ENCODE measurements around the gene DOCK3. TPM values are rescaled to one million over a fixed set of nuclear protein-coding genes. Genes with fewer than 3 reads are reported as not detected.
A peak's percentile ranks its signal among the peaks of the same experiment; 100 is the strongest.
"Not testable (repeated sequence)": the region's sequence is repeated elsewhere in the genome, so short reads cannot be mapped to it uniquely, and the experiment has no call there.

Gene DOCK3
- total RNA-seq, 1 experiment from 2014 or later: 0.15 TPM

- no peaks in the 10 kb centered on the region for H3K79me2 ChIP-seq (ENCODE audit: low read length)
- no peak overlapping the region for H2AFZ ChIP-seq (ENCODE audit: low read length)
- H3K9me3 ChIP-seq (ENCODE audit: low read length): no peaks in the 10 kb centered on the region
- no peak overlapping the region for H3K4me3 ChIP-seq (ENCODE audit: low read length)
- H3K4me1 ChIP-seq (ENCODE audit: insufficient read depth, low read length): no peaks in the 10 kb centered on the region
- no peaks in the 10 kb centered on the region for H3K36me3 ChIP-seq (ENCODE audit: low read depth, low read length)
- ChIA-PET POLR2A (ENCODE audit: unreplicated experiment) (no interaction called here), CTCF (no interaction called here)
- intact Hi-C loops (cut with micrococcal nuclease): no loop called here
- no peaks in the 10 kb centered on the region for H4K20me1 ChIP-seq (ENCODE audit: low read length)
- H3F3A ChIP-seq (ENCODE audit: low read length, unreplicated experiment): no peaks in the 10 kb centered on the region
- no peaks in the 10 kb centered on the region for H3K27me3 ChIP-seq (ENCODE audit: low read length)
- TF ChIP-seq CTCF (conservative IDR thresholded peaks at IDR 0.05; ENCODE audit: low read depth, low read length) (peak; percentile 27; the same call in 1 of the 2 replicates), EZH2phosphoT487 (IDR thresholded peaks at IDR 0.05; ENCODE audit: borderline replicate concordance, low read length) (no peak), EZH2 (IDR thresholded peaks at IDR 0.05; ENCODE audit: low read length, unreplicated experiment) (no peak)
- H3K27ac ChIP-seq (ENCODE audit: low read length): no peak overlapping the region
- BruUV-seq (replicated peaks): no TSS peak
- ATAC-seq: peak; percentile 29; the same call in 1 of the 2 replicates
- no peaks in the 10 kb centered on the region for H3K9me2 ChIP-seq (replicated peaks; ENCODE audit: low read length)
- no peak overlapping the region for H3K4me2 ChIP-seq (ENCODE audit: low read length)
- peak; percentile 17 for DNase-seq
- H3K9ac ChIP-seq (ENCODE audit: low read length): no peak overlapping the region
These were observed 187.5 kb downstream of the DOCK3 start for GRCh38 chr3:50862221-50862620.

GRCh38 chr3:50873376-50874157 lies 198.8 kb downstream of the DOCK3 start:
- no peak overlapping the region for H3K9ac ChIP-seq (ENCODE audit: low read length)
- TF ChIP-seq CTCF (conservative IDR thresholded peaks at IDR 0.05; ENCODE audit: low read depth, low read length): no peak
- no peak for TF ChIP-seq EZH2phosphoT487 (IDR thresholded peaks at IDR 0.05; ENCODE audit: borderline replicate concordance, low read length)
- no peak for TF ChIP-seq EZH2 (IDR thresholded peaks at IDR 0.05; ENCODE audit: low read length, unreplicated experiment)
- H3K27ac ChIP-seq (ENCODE audit: low read length): no peak overlapping the region
- no peaks in the 10 kb centered on the region for H3K9me2 ChIP-seq (replicated peaks; ENCODE audit: low read length)
- BruUV-seq (replicated peaks): no TSS peak
- no peaks in the 10 kb centered on the region for H3K4me1 ChIP-seq (ENCODE audit: insufficient read depth, low read length)
- no peaks in the 10 kb centered on the region for H3F3A ChIP-seq (ENCODE audit: low read length, unreplicated experiment)
- H3K27me3 ChIP-seq (ENCODE audit: low read length): peaks cover 9% of the 10 kb centered on the region; the same call in 1 of the 2 replicates
- intact Hi-C loops (cut with micrococcal nuclease): no loop called here
- ChIA-PET POLR2A (ENCODE audit: unreplicated experiment) (no interaction called here), CTCF (no interaction called here)
- ATAC-seq (no peak), DNase-seq (no peak)
- H2AFZ ChIP-seq (ENCODE audit: low read length): no peak overlapping the region
- peaks cover 11% of the 10 kb centered on the region; the same call in 1 of the 2 replicates for H3K9me3 ChIP-seq (ENCODE audit: low read length)
- no peaks in the 10 kb centered on the region for H4K20me1 ChIP-seq (ENCODE audit: low read length)
- no peak overlapping the region for H3K4me2 ChIP-seq (ENCODE audit: low read length)
- no peak overlapping the region for H3K4me3 ChIP-seq (ENCODE audit: low read length)
- H3K36me3 ChIP-seq (ENCODE audit: low read depth, low read length): no peaks in the 10 kb centered on the region
- no peaks in the 10 kb centered on the region for H3K79me2 ChIP-seq (ENCODE audit: low read length)

GRCh38 chr3:50874876-50875275 lies 200.1 kb downstream of the DOCK3 start:
- intact Hi-C loops (cut with micrococcal nuclease); H3K36me3 ChIP-seq (ENCODE audit: low read depth, low read length); H3K79me2 ChIP-seq (ENCODE audit: low read length); H3K9me2 ChIP-seq (replicated peaks; ENCODE audit: low read length); ATAC-seq; H3K27me3 ChIP-seq (ENCODE audit: low read length); H3F3A ChIP-seq (ENCODE audit: low read length, unreplicated experiment); H3K27ac ChIP-seq (ENCODE audit: low read length); DNase-seq; H4K20me1 ChIP-seq (ENCODE audit: low read length); CTCF ChIA-PET; H2AFZ ChIP-seq (ENCODE audit: low read length); POLR2A ChIA-PET (ENCODE audit: unreplicated experiment); H3K4me3 ChIP-seq (ENCODE audit: low read length); H3K4me2 ChIP-seq (ENCODE audit: low read length); H3K9ac ChIP-seq (ENCODE audit: low read length); BruUV-seq (replicated peaks); H3K4me1 ChIP-seq (ENCODE audit: insufficient read depth, low read length): not testable (repeated sequence)
- H3K9me3 ChIP-seq (ENCODE audit: low read length): peaks cover 11% of the 10 kb centered on the region; the same call in 1 of the 2 replicates

All from PC-3 (cell line).